Measurements from ENCODE around the gene EMX1. TPM values are rescaled to one million over a fixed set of nuclear protein-coding genes. Genes with fewer than 3 reads are reported as not detected.

The EMX1 gene
- polyA plus RNA-seq, 4 donors = 44.8 to 76.8 (median 52.2) TPM

DNA sequence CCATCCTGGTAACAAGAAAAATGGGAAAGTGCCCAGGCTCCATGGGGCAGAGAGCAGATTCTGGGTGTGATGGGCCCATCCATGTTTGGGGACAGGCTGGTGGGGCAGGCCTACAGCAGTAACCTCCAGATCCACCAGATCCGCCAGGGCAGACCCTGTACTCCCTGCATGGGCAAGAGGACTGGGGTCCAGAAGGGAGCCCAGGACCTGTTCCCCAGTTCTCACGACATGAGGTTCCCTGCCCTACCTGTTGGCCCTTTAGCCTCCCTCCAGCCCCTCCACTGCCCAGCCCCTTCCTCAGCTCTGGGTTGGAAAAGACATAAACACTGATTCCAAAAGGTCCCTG is 38.7 kb downstream of the EMX1 start:
- no peak for DNase-seq (ENCODE audit: low read depth in 4 of 4, low spot score in 2 of 4)

DNA sequence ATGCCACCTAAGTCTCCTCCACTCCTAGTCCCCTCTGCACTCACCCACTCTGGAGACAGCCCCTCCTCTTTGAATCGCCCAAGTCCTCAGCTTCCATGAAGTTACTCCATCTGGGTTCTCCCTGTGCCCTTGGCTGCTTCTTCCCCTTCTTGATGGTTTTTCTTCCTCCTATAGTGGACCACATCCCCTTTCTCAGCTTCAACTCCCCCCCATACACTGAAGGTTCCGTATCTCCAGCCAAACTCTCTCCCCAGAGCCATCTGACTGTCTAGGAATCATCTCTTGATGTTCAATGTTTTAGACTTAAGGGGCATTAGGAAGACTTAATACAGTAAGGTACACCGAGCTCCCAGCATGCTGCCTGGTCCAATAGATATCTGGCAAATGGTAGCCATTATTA is 39.6 kb downstream of the EMX1 start:
- no peak for DNase-seq (ENCODE audit: low read depth in 4 of 4, low spot score in 2 of 4)

DNA sequence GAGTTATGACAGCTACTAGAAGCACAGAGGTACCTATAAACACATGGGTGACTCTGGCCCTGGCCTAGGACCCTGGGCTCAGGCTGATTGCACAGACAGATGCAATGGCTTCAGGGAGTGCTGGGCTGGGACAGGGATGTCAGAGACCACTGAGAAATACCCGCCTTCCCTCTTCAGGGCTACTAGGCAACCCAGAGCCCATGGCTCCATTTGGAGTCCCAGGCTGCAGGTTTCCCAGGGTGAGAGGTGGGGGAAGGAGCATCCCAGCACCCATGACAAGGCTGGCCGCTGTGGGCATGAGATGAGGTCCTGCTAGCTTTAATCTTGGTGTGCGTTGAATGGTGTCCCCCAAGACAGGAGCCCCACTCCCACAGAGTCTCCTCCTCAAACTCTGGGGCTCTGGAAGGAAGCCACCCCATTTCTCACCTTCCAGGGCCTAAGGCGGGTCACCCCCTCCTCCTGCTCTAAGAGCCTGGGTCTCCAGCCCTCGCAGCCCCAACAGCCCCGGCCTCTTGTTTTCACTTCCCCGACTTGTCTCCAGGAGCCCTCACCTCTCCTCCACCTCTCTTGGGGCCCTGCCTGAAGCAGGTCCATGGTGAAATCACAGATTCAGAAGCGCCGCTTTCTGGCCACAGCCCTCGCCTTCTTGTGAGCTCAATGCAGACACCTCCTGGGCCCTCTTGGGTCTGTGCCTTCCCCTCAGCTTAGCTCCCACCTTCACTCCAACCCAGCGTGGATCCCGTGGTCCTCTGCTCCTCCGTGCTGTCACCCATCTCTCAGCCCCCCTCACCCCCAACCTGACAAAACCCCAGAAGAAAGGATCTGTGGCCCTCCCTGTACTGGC is 41.4 kb downstream of the EMX1 start:
- no peak for DNase-seq (ENCODE audit: low read depth in 4 of 4, low spot score in 2 of 4)

DNA sequence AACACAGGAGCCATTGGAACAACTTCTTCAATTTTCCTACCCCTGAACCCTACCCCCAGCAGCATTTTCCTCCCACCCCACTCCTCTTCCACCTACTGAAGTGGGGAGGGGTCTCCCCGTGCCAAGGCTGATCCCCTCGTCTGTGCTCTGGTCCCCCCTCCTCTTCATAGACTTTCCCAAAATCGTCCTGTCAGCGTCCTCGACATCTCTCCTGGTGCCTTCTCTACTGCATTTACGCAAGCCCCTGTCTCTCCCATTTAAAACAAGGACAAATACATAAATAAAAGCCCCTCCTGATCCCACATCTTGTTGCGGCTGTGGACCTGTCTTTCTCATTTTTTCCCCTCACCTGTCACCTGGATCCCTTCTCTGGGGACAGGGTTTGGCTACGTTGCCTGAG is 42.2 kb downstream of the EMX1 start:
- DNase-seq (ENCODE audit: low read depth in 4 of 4, low spot score in 2 of 4) = no peak

DNA sequence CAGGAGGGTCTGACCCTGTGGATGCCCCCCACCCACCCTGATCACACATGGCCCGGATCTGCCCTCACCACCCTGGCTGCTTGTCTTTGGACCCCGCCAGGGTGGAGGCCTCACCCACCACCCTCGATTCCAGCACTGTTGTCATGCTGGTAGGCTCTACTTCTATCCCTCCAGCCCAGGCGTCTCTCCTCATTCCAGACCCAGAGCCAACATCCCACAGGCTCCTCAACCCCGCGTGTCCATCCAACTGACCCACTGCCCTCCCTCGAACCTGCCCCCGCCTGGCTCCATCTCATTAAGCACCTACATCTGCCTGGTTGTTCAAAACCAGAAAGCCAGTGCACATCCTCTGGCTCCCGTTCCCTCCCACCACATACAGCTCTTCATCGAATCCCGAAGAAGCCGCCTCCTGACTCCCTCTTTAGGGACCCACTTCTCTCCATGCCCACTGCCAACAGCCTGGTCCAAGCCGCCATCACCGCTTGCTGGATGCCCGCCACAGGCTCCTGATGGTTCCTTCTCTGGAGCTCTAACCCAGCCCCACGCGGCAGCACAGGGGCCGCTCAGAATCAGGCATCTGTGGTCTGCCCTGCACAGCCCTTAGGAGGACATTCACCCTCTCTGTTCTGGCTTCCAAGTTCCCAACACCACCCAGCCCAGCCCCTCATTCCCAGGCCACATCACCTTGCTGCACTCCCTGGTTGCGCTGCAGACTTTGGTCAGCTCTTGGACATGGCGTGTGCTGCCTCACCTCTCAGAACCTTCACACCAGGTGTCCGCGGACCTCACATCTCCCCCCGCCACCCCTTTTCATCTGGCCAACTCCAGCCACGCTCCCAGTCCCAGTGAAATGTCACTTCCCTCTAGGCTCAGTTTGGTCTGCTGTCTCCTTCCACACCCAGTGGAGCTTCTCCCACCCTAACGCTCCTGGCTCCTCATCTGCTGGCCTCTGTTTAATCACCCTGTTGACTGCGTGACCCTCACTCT is 43.0 kb downstream of the EMX1 start:
- no peak for DNase-seq (ENCODE audit: low read depth in 4 of 4, low spot score in 2 of 4)

DNA sequence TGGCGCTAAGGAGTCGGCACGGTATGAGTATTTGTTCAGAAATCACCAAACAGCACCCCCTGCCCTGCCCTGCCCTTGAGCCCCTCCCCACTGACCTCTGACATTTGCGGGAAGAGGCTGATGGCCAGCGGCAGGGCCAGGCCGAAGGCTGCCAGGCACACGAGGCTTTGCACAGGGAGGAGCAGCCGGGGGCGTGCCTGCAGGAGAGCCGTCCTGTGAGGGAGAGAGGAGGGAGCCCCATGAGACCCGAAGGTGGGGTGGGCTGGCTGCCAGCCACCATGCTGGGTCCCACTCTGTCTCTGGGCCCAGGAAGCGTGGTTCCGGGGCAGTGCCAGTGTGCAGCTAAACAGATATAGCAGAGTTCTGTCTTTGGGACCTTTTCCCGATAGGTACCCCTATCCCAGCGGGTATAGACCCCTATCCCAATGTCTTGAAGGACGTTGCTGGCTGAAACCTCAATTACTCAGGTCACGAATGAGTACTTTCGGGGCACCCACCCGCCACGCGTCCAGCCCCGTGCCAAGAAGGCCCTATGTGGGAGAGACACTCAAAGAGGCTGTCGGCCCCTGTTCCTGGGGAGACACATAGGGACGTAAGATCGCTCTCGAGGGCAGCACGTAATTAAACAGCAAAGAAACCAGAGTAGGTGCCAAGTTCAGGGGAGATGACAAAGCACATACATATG is 43.9 kb downstream of the EMX1 start:
- no peak for DNase-seq (ENCODE audit: low read depth in 4 of 4, low spot score in 2 of 4)

DNA sequence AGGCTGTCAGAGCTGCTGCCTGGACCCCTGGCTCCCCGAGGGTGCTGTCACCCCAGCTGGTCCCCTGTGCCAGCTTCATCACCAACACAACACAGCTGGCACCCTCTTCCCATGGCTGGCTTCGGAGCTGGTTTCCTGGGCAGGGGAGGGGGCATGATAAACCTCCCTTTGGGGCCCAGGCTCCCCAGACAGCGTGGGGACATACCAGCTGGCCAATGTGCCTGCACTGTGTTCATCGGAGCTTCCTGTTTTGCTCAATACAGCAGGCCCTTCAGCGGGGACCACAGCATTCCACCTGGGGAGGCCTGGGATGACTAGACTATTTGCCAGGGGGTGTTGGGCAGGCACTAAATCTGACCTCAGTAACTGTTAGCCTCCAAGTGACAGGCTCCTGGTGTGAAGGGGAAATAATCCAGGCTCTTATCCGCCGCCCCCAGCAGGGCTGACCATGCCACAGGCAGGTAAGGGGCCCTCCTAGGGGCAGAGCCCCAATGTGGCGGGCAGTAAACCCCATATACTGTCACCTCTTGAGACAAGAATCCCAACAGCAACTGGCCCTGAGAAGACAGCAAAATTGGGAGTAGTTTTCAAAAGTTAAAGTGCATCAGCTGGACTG is 44.6 kb downstream of the EMX1 start:
- no peak for DNase-seq (ENCODE audit: low read depth in 4 of 4, low spot score in 2 of 4)

DNA sequence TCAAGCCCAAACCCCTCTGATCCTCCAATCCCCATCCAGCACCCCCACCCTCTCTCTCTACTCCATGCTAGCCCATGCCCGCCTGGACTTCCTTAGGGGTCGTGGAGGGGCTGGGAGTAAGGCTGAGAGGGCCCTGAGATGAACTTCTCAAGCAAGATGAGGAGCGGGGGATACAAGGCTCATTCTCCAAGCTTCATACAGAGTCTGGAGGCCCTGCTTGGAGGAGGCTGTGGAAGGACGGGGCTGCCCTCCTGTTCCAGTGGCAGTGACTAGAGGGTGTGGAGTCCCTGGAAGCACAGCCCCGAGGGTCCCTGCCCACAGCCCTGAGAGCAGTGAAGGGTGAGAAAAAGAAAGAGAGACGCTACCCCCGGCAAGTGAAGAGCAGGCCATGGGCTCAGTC is 45.6 kb downstream of the EMX1 start:
- no peak for DNase-seq (ENCODE audit: low read depth in 4 of 4, low spot score in 2 of 4)

DNA sequence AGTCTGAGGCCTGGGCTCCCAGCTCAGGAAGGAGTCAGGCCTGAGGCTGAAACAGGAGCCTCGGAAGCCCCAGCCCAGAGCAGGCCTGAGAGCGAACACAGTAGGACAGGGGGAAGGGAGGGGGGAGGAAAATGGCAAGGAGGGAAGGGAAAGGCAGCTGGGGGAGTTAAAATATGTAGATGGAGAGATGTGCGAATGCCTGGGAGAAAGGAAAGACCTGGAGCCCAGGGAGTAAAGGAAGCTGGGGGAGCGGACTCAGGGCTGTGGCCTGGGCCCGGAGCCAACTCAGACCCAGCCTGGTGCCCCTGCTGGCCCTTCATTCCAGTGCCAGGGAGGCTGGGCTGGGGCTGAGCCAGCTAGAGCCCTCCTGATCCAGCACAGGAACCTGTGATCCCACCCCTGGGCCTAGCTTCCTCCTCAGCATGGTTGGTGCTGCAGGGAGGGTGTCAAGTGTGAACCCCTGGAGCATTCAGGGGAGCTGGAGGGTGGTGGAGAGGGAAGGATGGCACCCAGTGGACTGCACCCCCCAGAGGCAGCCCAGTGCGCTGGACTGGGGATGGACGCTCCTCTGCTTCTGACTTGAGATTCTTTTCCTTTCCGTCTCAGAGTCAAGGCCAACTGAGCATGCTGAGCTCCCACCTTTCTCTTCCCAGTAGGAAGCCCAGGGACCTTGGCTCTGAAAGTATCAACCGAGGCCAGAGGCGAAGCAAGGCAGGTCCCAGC is 46.3 kb downstream of the EMX1 start:
- no peak for DNase-seq (ENCODE audit: low read depth in 4 of 4, low spot score in 2 of 4)

DNA sequence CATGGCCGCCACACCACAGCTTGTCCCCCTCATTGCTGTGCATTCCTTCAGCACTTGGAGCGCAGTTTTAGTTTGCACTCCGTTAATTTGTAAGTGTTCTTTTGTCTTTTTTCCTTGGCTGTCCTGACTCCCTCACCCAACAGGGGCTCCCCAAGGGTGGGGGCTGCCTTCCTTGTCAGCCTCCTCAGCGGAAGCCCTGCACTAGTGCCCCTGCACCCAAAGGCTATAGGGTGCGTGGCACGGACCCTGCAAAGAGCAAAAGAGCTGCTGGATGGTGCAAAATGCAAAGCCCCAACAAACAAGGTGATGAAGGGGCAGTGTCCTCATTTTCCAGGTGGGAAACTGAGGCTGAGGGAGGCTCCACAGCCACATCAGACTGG is 46.8 kb downstream of the EMX1 start:
- DNase-seq (ENCODE audit: low read depth in 4 of 4, low spot score in 2 of 4) = no peak

DNA sequence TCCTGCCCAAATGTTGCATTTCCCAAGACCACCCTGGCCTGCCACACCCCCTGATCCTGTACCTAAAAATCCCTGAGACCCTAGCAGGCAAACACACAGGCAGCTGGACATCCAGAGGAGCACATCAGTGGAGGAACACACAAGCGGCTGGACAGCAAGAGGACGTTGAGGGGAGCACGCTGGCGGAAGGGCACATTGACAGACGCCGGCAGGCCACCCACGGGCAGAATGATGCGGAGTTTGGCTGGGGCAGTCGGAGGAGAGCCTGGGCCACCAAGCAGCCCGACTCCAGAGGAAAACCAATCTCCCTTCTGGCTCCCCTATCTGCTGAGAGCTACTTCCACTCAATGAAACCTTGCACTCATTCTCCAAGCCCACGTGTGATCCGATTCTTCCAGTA is 47.7 kb downstream of the EMX1 start:
- DNase-seq (ENCODE audit: low read depth in 4 of 4, low spot score in 2 of 4) = no peak

DNA sequence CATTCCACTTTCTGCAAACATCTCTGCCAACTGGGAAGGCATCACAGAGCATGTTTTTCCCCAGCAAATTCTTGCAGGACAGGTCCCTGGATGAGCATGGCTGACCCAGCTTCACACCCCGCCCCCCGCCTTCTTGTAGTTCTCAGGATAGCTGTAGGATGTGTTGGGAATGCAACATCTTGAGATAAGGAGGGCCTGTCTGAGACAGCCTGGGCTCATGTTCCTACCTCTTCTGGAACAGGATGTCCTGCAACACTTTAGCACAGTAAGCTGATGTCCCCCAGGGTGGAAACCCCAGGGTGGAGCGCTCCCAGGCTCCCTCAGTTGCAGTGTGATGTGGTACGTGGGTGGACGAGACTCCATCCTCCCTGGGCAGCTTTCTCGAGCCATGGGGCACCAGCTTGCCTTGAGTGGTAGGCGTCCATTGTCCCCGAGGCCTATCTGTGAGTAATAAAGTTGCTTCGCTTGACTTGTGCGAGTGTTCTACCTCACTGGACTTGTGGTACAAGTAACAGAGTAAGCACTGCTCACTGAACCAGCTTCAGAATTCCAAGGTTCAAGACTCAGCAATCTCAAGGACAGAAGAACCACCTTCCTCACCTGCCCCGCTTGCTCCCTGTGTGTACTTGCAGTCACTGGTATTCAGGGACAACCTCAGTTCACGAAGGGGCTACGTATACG is 48.6 kb downstream of the EMX1 start:
- no peak for DNase-seq (ENCODE audit: low read depth in 4 of 4, low spot score in 2 of 4)

DNA sequence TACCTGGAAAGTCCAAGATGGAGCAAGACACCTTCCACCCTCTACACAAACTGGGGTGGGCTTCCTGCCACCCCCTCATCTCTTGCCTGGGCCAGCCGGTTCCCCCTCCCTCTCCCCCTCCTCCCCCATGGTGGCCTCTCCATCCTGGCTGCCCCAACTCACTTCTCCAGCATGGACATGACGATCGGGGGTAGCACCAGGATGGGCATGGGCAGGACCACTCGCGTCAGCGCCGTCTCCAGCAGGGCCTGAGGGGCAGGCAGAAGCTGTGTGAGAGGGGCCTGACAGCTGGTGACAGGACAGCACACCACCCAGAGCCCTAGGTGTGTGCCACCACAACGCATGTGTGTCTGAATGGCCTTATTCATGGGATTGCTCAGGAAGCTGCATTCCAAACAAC is 51.0 kb downstream of the EMX1 start:
- DNase-seq (ENCODE audit: low read depth in 4 of 4, low spot score in 2 of 4) = no peak

DNA sequence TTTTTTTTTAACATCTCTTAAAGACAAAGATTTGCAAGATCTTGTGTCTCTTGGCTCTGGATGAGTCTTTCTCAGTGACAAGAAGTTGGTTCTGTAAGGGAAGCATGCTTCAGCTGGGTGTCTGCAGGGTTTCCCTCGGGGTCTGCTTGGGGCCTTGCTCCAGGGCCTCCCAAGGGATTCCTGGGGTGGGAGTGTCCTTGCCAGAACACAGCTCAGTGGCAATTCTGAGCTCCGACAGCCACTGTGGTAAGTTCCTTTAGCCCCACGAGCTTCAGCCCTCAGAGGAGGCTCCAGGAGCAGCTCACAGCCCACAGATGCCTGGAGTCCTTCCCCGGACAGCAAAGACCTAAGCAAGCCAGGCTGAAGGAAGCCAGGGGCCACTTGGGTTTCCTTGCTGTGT is 52.4 kb downstream of the EMX1 start:
- no peak for DNase-seq (ENCODE audit: low read depth in 4 of 4, low spot score in 2 of 4)

DNA sequence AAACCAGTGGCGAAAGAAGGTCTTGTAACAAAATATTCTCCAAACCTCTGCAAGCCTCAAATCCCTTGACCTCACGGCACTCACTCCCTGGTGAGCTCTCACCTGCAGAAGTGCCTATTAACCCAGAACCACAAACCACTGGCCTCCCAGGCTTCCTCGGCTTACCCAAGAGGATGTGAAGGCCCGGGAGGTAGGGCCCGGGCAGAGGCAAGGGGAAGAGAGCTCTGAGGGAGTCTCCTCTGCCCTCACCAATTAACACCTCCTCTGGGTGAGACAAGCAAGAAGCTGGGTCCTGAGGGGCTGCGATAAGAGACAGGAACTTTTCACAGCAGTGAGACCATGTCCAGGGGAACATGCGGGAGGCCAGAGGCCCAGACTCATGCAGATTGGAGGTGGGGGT is 53.7 kb downstream of the EMX1 start:
- no peak for DNase-seq (ENCODE audit: low read depth in 4 of 4, low spot score in 2 of 4)

DNA sequence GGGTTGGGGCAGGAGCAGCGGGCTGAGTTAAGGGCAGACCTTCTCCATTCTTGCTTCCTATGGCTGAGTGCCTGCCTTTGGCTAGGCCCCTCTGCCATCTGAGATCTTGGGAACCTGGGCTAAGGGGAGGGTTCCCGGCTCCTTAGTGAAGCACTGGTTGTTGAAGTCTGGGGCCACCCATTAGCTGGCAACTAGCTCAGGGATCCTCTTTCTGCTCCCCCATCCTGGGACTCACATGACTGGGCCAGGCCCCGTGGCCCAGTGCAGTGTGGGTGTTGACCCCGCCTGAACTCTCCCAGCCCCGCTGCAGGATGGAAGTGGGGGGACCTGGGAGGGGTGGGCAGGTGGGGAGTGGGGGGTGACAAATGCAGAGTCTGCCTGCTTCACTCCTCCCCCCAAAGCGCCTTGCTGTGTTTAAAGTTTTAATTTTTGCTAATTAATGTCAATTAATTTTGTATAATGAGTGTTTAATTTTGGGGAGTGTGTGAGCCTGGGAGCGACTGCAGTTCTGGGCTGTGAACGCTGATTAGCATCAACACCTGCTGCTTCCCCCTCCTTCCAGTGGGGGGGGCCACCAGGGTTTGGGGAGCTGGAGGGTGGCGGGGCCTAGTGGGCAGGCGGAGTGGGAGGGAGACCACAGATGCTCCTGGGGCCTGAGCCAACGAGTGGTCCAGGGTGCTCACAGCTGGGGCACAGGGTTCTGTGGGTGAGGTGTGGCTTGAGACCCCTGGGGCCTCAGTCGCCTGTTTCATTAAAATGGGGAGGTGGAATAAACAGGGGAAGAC is 55.2 kb downstream of the EMX1 start:
- DNase-seq (ENCODE audit: low read depth in 4 of 4, low spot score in 2 of 4) = no peak

DNA sequence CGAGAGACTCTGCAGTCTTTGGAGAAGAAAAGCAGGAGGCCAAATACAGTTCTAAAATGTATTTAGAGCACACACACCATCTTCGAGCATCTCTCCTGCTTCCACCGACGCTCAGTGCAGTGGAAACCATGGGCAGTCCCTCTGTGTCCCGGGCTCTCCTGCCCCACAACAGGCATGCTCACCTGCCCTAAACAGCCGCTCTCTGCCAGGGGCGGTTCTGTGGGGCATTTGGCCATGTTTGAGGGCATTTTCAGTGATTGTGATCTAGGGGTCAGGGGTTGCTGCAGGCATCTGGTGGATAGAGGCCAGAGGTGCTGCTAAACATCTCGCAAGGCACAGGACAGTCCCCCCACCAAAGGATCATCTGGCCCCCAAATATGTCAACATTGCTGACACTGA is 55.8 kb downstream of the EMX1 start:
- DNase-seq (ENCODE audit: low read depth in 4 of 4, low spot score in 2 of 4) = no peak

DNA sequence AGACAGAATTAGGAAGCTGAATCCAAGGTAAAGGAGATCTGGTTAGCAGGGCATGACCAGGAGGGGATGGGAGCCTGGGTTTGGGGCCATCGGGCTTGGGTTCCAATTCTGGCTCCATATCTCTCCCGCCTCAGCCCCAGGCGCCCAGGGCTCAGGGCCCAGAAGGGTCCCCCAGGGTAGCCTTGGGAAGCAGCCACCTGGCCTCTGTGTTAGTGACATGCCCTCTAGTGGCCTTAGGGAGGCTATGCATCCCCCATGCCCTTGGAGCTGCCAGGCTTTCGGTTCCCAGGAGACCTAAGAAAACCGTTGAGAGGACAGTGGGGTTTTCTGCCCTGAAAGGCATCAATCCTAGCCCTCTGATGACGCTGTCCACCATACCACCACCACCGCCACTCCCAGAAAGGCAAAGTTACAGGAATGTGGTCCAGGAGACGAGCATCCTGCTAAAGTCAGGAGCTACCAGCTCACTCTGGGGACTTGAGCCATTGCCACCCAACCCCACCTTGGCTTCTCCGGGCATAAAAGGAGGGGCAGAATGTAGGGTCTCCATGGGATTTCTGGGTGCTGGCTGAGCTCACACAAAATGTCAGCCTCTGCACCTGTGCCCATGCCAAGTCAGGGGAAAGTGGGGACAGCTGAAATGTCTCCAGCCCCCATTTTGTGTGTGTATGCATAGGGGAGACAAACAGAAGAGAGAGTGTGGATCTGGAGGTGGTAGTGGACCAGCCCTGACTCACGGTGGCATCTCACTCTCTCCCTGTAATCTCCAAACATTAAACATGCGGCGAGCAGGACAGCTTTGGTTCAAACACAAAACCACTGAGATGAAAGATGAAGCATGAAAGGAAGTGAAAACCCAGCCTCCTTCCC is 56.5 kb downstream of the EMX1 start:
- DNase-seq (ENCODE audit: low read depth in 4 of 4, low spot score in 2 of 4) = no peak

All from left renal cortex interstitium (tissue), 4 donors.